DND-41 (cell line): ENCODE measurements around the gene GRID1.

Experiments used
- ATAC-seq: fragments of 200-7000 bp; cut with Tn5 transposase; 3 replicates; pipeline ENCODE4 v1.9.1; 2021; ENCODE audit warnings: low read depth; ENCODE audit not compliant: insufficient read depth
- DNase-seq: peaks from one replicate; pipeline ENCODE4 v3.0.0-alpha.2; 2020
- H2AFZ ChIP-seq: 2 replicates; pipeline ENCODE4 v1.6.0; 2012; ENCODE audit warnings: low read depth, low read length
- H3K27ac ChIP-seq: 2 replicates; pipeline ENCODE4 v1.5.1; 2012; ENCODE audit warnings: low read length, inconsistent platforms
- H3K27me3 ChIP-seq: fragments of 200-600 bp; sonication (generic); 2 replicates; pipeline ENCODE4 v1.6.0; 2012; ENCODE audit warnings: low read length, mild to moderate bottlenecking, inconsistent platforms; ENCODE audit not compliant: insufficient read depth, poor library complexity
- H3K36me3 ChIP-seq: 2 replicates; pipeline ENCODE4 v1.5.1; 2012; ENCODE audit warnings: low read length, inconsistent platforms; ENCODE audit not compliant: insufficient read depth
- H3K4me1 ChIP-seq: 2 replicates; pipeline ENCODE4 v1.5.1; 2012; ENCODE audit warnings: mild to moderate bottlenecking, low read length; ENCODE audit not compliant: insufficient read depth
- H3K4me2 ChIP-seq: 2 replicates; pipeline ENCODE4 v1.6.0; 2012; ENCODE audit warnings: mild to moderate bottlenecking, moderate library complexity, low read length, inconsistent platforms; ENCODE audit not compliant: insufficient read depth
- H3K4me3 ChIP-seq, 2 experiments: fragments of 200-600 bp in 1 of 2; shearing (Covaris generic) in 1 of 2; 2 replicates each; pipeline ENCODE4 v1.5.1; 2012 to 2016; ENCODE audit warnings: inconsistent platforms in 2 of 2, low read length in 2 of 2, mild to moderate bottlenecking in 2 of 2, low read depth in 1 of 2, moderate library complexity in 1 of 2
- H3K79me2 ChIP-seq: 2 replicates; pipeline ENCODE4 v1.6.0; 2012; ENCODE audit warnings: low read length, inconsistent platforms; ENCODE audit not compliant: insufficient read depth
- H3K9ac ChIP-seq: 2 replicates; pipeline ENCODE4 v1.6.0; 2012; ENCODE audit warnings: low read depth, mild to moderate bottlenecking, inconsistent platforms, low read length, moderate library complexity
- H3K9me3 ChIP-seq: 2 replicates; pipeline ENCODE4 v1.5.1; 2012; ENCODE audit warnings: low read length, moderate library complexity, mild to moderate bottlenecking, inconsistent platforms; ENCODE audit not compliant: insufficient read depth, severe bottlenecking
- H4K20me1 ChIP-seq: 2 replicates; pipeline ENCODE4 v1.6.0; 2012; ENCODE audit warnings: low read length; ENCODE audit not compliant: insufficient read depth
- CTCF ChIP-seq: IDR thresholded peaks from 2 replicates; pipeline ENCODE4 v1.5.1; 2012; ENCODE audit warnings: borderline replicate concordance, low read length, moderate library complexity, mild to moderate bottlenecking; ENCODE audit not compliant: poor library complexity, severe bottlenecking; ENCODE audit errors: extremely low read depth
- EZH2 ChIP-seq: IDR thresholded peaks from 3 replicates; pipeline ENCODE4 v1.6.1; 2012; ENCODE audit warnings: borderline replicate concordance, low read depth, mild to moderate bottlenecking, moderate library complexity, low read length, inconsistent platforms; ENCODE audit not compliant: severe bottlenecking

GRID1 gene

GRCh38 chr10:85647741-85648140 lies 718.9 kb downstream of the GRID1 start:
- H3K4me2 ChIP-seq: no peak overlapping the region
- no peak for ATAC-seq
- no peak for DNase-seq
- TF ChIP-seq CTCF (no peak), EZH2 (no peak)
- H4K20me1 ChIP-seq: no peaks in the 10 kb centered on the region
- no peaks in the 10 kb centered on the region for H3K36me3 ChIP-seq
- no peak overlapping the region for H3K9ac ChIP-seq
- H2AFZ ChIP-seq: no peak overlapping the region
- no peak overlapping the region for H3K4me3 ChIP-seq
- H3K9me3 ChIP-seq: no peaks in the 10 kb centered on the region
- H3K4me1 ChIP-seq: no peaks in the 10 kb centered on the region
- no peaks in the 10 kb centered on the region for H3K27me3 ChIP-seq
- H3K79me2 ChIP-seq: no peaks in the 10 kb centered on the region
- H3K27ac ChIP-seq: no peak overlapping the region

- Histone ChIP-seq H3K4me2 (no peak overlapping the region), H3K4me1 (no peaks in the 10 kb centered on the region), H3K27ac (no peak overlapping the region), H3K4me3 (no peak overlapping the region), H2AFZ (no peak overlapping the region), H4K20me1 (no peaks in the 10 kb centered on the region), H3K9me3 (no peaks in the 10 kb centered on the region), H3K36me3 (no peaks in the 10 kb centered on the region), H3K27me3 (no peaks in the 10 kb centered on the region), H3K9ac (no peak overlapping the region), H3K79me2 (no peaks in the 10 kb centered on the region)
- no peak for ATAC-seq
- no peak for DNase-seq
- TF ChIP-seq CTCF: no peak
- no peak for TF ChIP-seq EZH2
Observed at GRCh38 chr10:85645926-85646711, 720.5 kb downstream of the GRID1 start.

- H3K4me1 ChIP-seq: no peaks in the 10 kb centered on the region
- ATAC-seq (no peak), DNase-seq (no peak)
- TF ChIP-seq CTCF: no peak
- no peak for TF ChIP-seq EZH2
- H3K4me2 ChIP-seq: no peak overlapping the region
- H3K4me3 ChIP-seq: no peak overlapping the region
- no peaks in the 10 kb centered on the region for H4K20me1 ChIP-seq
- no peak overlapping the region for H3K9ac ChIP-seq
- H3K27ac ChIP-seq: no peak overlapping the region
- H3K9me3 ChIP-seq: no peaks in the 10 kb centered on the region
- no peaks in the 10 kb centered on the region for H3K79me2 ChIP-seq
- no peak overlapping the region for H2AFZ ChIP-seq
- H3K36me3 ChIP-seq: no peaks in the 10 kb centered on the region
- H3K27me3 ChIP-seq: peaks cover 2% of the 10 kb centered on the region
Observed at GRCh38 chr10:85645053-85645452, 721.5 kb downstream of the GRID1 start.
